ENCODE measurements around the gene BCAS4.

DNA sequence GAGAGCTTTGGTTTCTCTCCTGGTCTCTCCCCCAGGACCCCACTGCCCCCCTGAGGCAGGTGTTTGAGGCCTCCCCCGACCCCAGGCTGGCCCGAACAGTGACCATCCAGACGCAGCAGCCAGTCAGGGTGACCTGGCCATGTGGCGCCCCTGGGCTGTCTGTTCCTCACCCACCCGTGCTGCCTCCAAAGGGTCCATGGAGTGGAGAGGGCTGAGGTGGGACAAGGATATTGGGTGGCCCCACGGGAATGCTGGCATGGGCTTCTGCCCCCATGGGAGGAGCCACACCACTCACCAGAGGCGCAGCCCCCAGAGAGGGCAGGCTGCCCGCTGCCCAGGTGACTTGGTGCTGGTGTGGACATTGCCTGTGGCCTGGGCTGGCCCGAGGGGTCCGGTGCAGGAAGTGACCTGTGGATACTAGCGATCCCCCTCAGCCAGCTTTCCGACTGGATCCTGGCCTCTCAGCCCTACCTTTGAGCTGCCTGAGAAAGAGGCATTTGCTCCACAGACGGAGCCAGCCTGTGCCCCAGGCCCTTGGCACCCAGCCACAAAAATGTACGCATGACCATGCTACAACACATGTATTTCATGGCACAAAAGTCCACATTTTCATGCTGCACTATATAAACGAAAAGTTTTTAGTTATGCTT lies 50.8 kb downstream of the BCAS4 start:
- no peak for TF ChIP-seq POLR2A (IDR thresholded peaks at IDR 0.05; ENCODE audit: extremely low read depth, insufficient read length)
- TF ChIP-seq, protein P1, sequence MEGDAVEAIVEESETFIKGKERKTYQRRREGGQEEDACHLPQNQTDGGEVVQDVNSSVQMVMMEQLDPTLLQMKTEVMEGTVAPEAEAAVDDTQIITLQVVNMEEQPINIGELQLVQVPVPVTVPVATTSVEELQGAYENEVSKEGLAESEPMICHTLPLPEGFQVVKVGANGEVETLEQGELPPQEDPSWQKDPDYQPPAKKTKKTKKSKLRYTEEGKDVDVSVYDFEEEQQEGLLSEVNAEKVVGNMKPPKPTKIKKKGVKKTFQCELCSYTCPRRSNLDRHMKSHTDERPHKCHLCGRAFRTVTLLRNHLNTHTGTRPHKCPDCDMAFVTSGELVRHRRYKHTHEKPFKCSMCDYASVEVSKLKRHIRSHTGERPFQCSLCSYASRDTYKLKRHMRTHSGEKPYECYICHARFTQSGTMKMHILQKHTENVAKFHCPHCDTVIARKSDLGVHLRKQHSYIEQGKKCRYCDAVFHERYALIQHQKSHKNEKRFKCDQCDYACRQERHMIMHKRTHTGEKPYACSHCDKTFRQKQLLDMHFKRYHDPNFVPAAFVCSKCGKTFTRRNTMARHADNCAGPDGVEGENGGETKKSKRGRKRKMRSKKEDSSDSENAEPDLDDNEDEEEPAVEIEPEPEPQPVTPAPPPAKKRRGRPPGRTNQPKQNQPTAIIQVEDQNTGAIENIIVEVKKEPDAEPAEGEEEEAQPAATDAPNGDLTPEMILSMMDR (IDR thresholded peaks at IDR 0.05; ENCODE audit: low read depth, low read length), result no peak
- TF ChIP-seq, protein P2, sequence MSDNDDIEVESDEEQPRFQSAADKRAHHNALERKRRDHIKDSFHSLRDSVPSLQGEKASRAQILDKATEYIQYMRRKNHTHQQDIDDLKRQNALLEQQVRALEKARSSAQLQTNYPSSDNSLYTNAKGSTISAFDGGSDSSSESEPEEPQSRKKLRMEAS (IDR thresholded peaks at IDR 0.05; ENCODE audit: low read depth, low read length), result no peak
